Lower leg skin (tissue), 4 donors: ENCODE measurements around the gene CAMKK2. TPM values are rescaled to one million over a fixed set of nuclear protein-coding genes. Genes with fewer than 3 reads are reported as not detected.
A peak's percentile ranks its signal among the peaks of the same experiment; 100 is the strongest.
"Not testable (repeated sequence)": the region's sequence is repeated elsewhere in the genome, so short reads cannot be mapped to it uniquely, and the experiment has no call there.

Source experiments
- DNase-seq, 2 donors: peaks; one replicate each; pipeline ENCODE4 v3.0.0-alpha.2; 2019; ENCODE audit warnings: low spot score in 2 of 2
- H3K4me3 ChIP-seq: fragments of 200-600 bp; sonication (generic); 2 replicates; pipeline ENCODE4 v1.5.1; 2017; ENCODE audit warnings: mild to moderate bottlenecking, low read depth; ENCODE audit not compliant: poor library complexity, severe bottlenecking
- CTCF ChIP-seq, 3 donors: fragments of 450-650 bp; IDR thresholded peaks; one replicate each; pipeline ENCODE4 v1.5.1; 2016; ENCODE audit warnings: antibody characterized with exemption in 3 of 3, mild to moderate bottlenecking in 3 of 3, moderate library complexity in 2 of 3
- POLR2A ChIP-seq, 2 donors: fragments of 450-650 bp; IDR thresholded peaks; one replicate each; pipeline ENCODE4 v1.6.1; 2016 to 2017; ENCODE audit warnings: antibody characterized with exemption in 2 of 2, mild to moderate bottlenecking in 1 of 2, moderate library complexity in 1 of 2
- WGBS, 2 donors: methylation state at CpG; one replicate each; pipeline ENCODE4 v1.1.5; 2018; 5-methylcytosine and 5-hydroxymethylcytosine counted together
- intact Hi-C: fragments of 100-400 bp; cut with DNase I; formaldehyde crosslinking; loops from one replicate; pipeline ENCODE4 v1.15.0; 2023; ENCODE audit warnings: low total_unique reads
- total RNA-seq, 4 donors: library from RNA; depleted of rRNA; stranded (reverse); fragments of >200 nt; gene quantifications; one replicate each; pipeline ENCODE4 v1.1.0, GENCODE V29; 2016

CAMKK2 gene
- total RNA-seq, 4 donors from 2014 or later = 18.2 to 31.4 (median 21.5) TPM

- H3K4me3 ChIP-seq = no peak overlapping the region
- TF ChIP-seq CTCF (IDR thresholded peaks at IDR 0.05) (no peak), POLR2A (IDR thresholded peaks at IDR 0.05) (no peak)
- WGBS, 2 donors = 94 to 97% methylated on average over 5 of the region's 5 CpGs
- no peak for DNase-seq
- intact Hi-C loops = no loop called here
Measured at GRCh38 chr12:121212875-121213274, 83.6 kb downstream of the CAMKK2 start.

GRCh38 chr12:121209624-121210572 is 86.6 kb downstream of the CAMKK2 start, which contains the start of gene P2RX4:
TSS of gene P2RX4 (plus strand) at chr12:121210129. CDS start at chr12:121210165, 36 bp downstream.
- 12 to 20% methylated on average over 31 to 69 of the region's 97 CpGs for WGBS, 2 donors
- intact Hi-C loops = no loop called here
- TF ChIP-seq POLR2A (IDR thresholded peaks at IDR 0.05) = peak in 1 of 2 donors; percentile 39
- TF ChIP-seq CTCF (IDR thresholded peaks at IDR 0.05) = no peak
- peak; percentile 74 to 97 for DNase-seq
- peak within 1 kb of the TSS; percentile 74 for H3K4me3 ChIP-seq

- no peak for DNase-seq
- WGBS, 2 donors = 89 to 90% methylated on average over 15 of the region's 15 CpGs
- H3K4me3 ChIP-seq = no peak overlapping the region
- TF ChIP-seq POLR2A (IDR thresholded peaks at IDR 0.05) (no peak), CTCF (IDR thresholded peaks at IDR 0.05) (no peak)
- intact Hi-C loops = no loop called here
Measured at GRCh38 chr12:121209221-121209620, 87.3 kb downstream of the CAMKK2 start.

GRCh38 chr12:121208571-121208970 is 87.9 kb downstream of the CAMKK2 start:
- H3K4me3 ChIP-seq, intact Hi-C loops, DNase-seq: not testable (repeated sequence)
- 87 to 91% methylated on average over 10 of the region's 10 CpGs for WGBS, 2 donors

GRCh38 chr12:121205491-121205890 is 91.0 kb downstream of the CAMKK2 start:
- intact Hi-C loops = no loop called here
- no peak for DNase-seq
- 66 to 72% methylated on average over 7 of the region's 7 CpGs for WGBS, 2 donors
- TF ChIP-seq POLR2A (IDR thresholded peaks at IDR 0.05) (no peak), CTCF (IDR thresholded peaks at IDR 0.05) (no peak)
- no peak overlapping the region for H3K4me3 ChIP-seq

GRCh38 chr12:121203482-121203881 is 93.0 kb downstream of the CAMKK2 start:
- TF ChIP-seq POLR2A (IDR thresholded peaks at IDR 0.05) = no peak
- no peak for TF ChIP-seq CTCF (IDR thresholded peaks at IDR 0.05)
- DNase-seq = no peak
- H3K4me3 ChIP-seq = no peak overlapping the region
- WGBS, 2 donors = 87% methylated on average over 11 of the region's 11 CpGs
- intact Hi-C loops = no loop called here
